Heart left ventricle (tissue), 16 donors: ENCODE results near the gene ZNF69. TPM values are rescaled to one million over a fixed set of nuclear protein-coding genes. Genes with fewer than 3 reads are reported as not detected.
"Not testable (repeated sequence)": the region's sequence is repeated elsewhere in the genome, so short reads cannot be mapped to it uniquely, and the experiment has no call there.

Experiments used
- ATAC-seq, 4 donors: fragments of 200-7000 bp; cut with Tn5 transposase; one replicate each; pipeline ENCODE4 v1.9.1; 2020 to 2022; ENCODE audit warnings: moderate library complexity in 4 of 4, mild to moderate bottlenecking in 3 of 4, moderate number of reproducible peaks in 1 of 4
- DNase-seq, 5 donors: peaks; one replicate each; pipeline ENCODE4 v3.0.0-alpha.2; 2020
- H3K27ac ChIP-seq, 12 donors: fragments of 200-600 bp; sonication (generic) in 4 of 12; one replicate each; pipeline versions ENCODE4 v1.5.0 to v1.8.0; 2016 to 2022; ENCODE audit warnings: mild to moderate bottlenecking in 2 of 12
- H3K27me3 ChIP-seq, 9 donors: fragments of 200-600 bp; sonication (generic) in 2 of 9; one replicate each; pipeline versions ENCODE4 v1.5.1 to v1.8.0; 2016 to 2022; ENCODE audit warnings: mild to moderate bottlenecking in 3 of 9
- H3K36me3 ChIP-seq, 9 donors: fragments of 200-600 bp; sonication (generic) in 2 of 9; one replicate each; pipeline versions ENCODE4 v1.5.0 to v1.8.0; 2018 to 2022; ENCODE audit warnings: mild to moderate bottlenecking in 2 of 9
- H3K4me1 ChIP-seq, 12 donors: fragments of 200-600 bp; sonication (generic) in 4 of 12; one replicate each; pipeline versions ENCODE4 v1.5.0 to v1.8.0; 2016 to 2022; ENCODE audit warnings: mild to moderate bottlenecking in 3 of 12
- H3K4me3 ChIP-seq, 12 donors: fragments of 200-600 bp; sonication (generic) in 4 of 12; one replicate each; pipeline versions ENCODE4 v1.5.0 to v1.8.0; 2017 to 2022; ENCODE audit warnings: mild to moderate bottlenecking in 9 of 12, moderate library complexity in 4 of 12
- H3K9me3 ChIP-seq, 12 donors: fragments of 200-600 bp; sonication (generic) in 4 of 12; one replicate each; pipeline versions ENCODE4 v1.5.0 to v1.8.0; 2016 to 2022; ENCODE audit warnings: mild to moderate bottlenecking in 1 of 12
- CTCF ChIP-seq, 12 donors: fragments of 200-600 bp; sonication (generic) in 4 of 12; IDR thresholded peaks; one replicate each; pipeline versions ENCODE4 v1.5.0 to v1.8.0; 2018 to 2022; ENCODE audit warnings: antibody characterized with exemption in 12 of 12, mild to moderate bottlenecking in 5 of 12
- POLR2A ChIP-seq, 2 donors: fragments of 450-650 bp; IDR thresholded peaks; one replicate each; pipeline ENCODE4 v1.6.1; 2017; ENCODE audit warnings: antibody characterized with exemption in 2 of 2, mild to moderate bottlenecking in 2 of 2, moderate library complexity in 2 of 2
- WGBS, 4 donors: extraction: QIAGEN DNeasy Blood & Tissue Kit in 2 of 4; methylation state at CpG; one replicate each; pipeline versions ENCODE4 v1.1.5 to v1.1.7; 2013 to 2018; 5-methylcytosine and 5-hydroxymethylcytosine counted together
- intact Hi-C, 10 donors: fragments of 100-400 bp; cut with DNase I; formaldehyde crosslinking; loops; one replicate each; pipeline versions ENCODE4 v1.11.1 to v1.14.2; 2022
- polyA plus RNA-seq, 2 donors: library from polyadenylated mRNA; stranded (reverse); fragments of 200-250 nt; gene quantifications; one replicate each; pipeline ENCODE4 v1.2.3, GENCODE V29; 2013
- total RNA-seq, 9 donors: library from RNA; depleted of rRNA in 2 of 9; stranded (reverse); fragments of >200 nt in 2 of 9; fragmentation: NEBNext Ultra II Directional in 3 of 9; extraction: Animal tissue kit (Norgen Biotek cat#: 25700) in 3 of 9; gene quantifications; one replicate each; pipeline versions ENCODE4 v1.1.0 to v1.2.4, GENCODE V29; 2016 to 2023
- donor health status: ischemic (EF 13 %, LVEDD 7.1; RV severe dilation, severe dysfunction).
- donor health status: healthy with polysubstance abuse.
- donor health status: DM: no; HTN: yes; CAD: no.
- donor health status: DM: no; HTN: no; CAD: no.
- donor health status: ischemic (EF 25% LVEDD 6.9; RV normal size, moderate dysfunction).
- donor health status: ischemic (EF 25% LVEDD 5.7; RV mildly dilated, moderate dysfunction).
- donor health status: healthy.
- donor health status: DM: yes; HTN: yes; CAD: no.
- donor health status: ischemic (EF 35%, LVEDD 5.7; RV mildly dilated, moderate dysfunction).
- donor health status: nonischemic (EF 11% LVEDD 7.7; RV severe dilation, severe dysfunction).
- donor health status: DM: yes; HTN: yes; CAD: no.
- donor health status: PGD.
- donor health status: ischemic (EF 29% LVEDD 5.4; RV normal size, mild dysfunction).
- donor health status: nonischemic (EF 23%, LVEDD 6.1; RV moderate dilation, normal function).

The ZNF69 gene
- total and polyA plus RNA-seq, 11 donors = 2.8 to 5.4 (median 4.2) TPM

- Histone ChIP-seq H3K27me3 (no peaks in the 10 kb centered on the region), H3K4me1 (peaks cover 0 to 20% (median 11%) of the 10 kb centered on the region in 12 donors), H3K9me3 (peaks cover 0 to 4% (median 0%) of the 10 kb centered on the region in 12 donors), H3K36me3 (no peaks in the 10 kb centered on the region), H3K4me3 (peak within 1 kb of the TSS; percentile 48 to 87 (median 68)), H3K27ac (peak within 1 kb of the TSS in 11 of 12 donors; percentile 19 to 69 (median 52))
- 1 to 2% (median 1%) methylated on average over 22 to 59 of the region's 59 CpGs for WGBS, 4 donors
- peak; percentile 99 to 100 (median 100) for ATAC-seq
- TF ChIP-seq POLR2A (IDR thresholded peaks at IDR 0.05) = no peak
- TF ChIP-seq CTCF (IDR thresholded peaks at IDR 0.05) = no peak
- peak; percentile 92 to 97 (median 92) for DNase-seq
- intact Hi-C loops = no loop called here
Observed at GRCh38 chr19:11848594-11849469, 38.8 kb upstream of the ZNF69 start, which contains the start of gene ZNF439. ZNF439 (plus strand) TSS chr19:11848726; CDS start chr19:11848868, 142 bp downstream.

- peaks cover 0 to 20% (median 11%) of the 10 kb centered on the region in 12 donors for H3K4me1 ChIP-seq
- intact Hi-C loops, H3K4me3 ChIP-seq, H3K27me3 ChIP-seq, ATAC-seq, H3K36me3 ChIP-seq, H3K9me3 ChIP-seq, DNase-seq, H3K27ac ChIP-seq: not testable (repeated sequence)
- 87 to 98% (median 93%) methylated on average over 4 of the region's 4 CpGs for WGBS, 4 donors
Observed at GRCh38 chr19:11850289-11850688, 37.3 kb upstream of the ZNF69 start.

- TF ChIP-seq CTCF (IDR thresholded peaks at IDR 0.05) (no peak), POLR2A (IDR thresholded peaks at IDR 0.05) (no peak)
- Histone ChIP-seq H3K4me1 (peaks cover 0 to 14% (median 9%) of the 10 kb centered on the region in 12 donors), H3K4me3 (no peak overlapping the region), H3K27me3 (no peaks in the 10 kb centered on the region), H3K36me3 (peaks cover 0 to 5% (median 0%) of the 10 kb centered on the region in 9 donors), H3K9me3 (peaks cover 0 to 14% (median 0%) of the 10 kb centered on the region in 12 donors), H3K27ac (no peak overlapping the region)
- WGBS, 4 donors = 79 to 98% (median 88%) methylated on average over 3 of the region's 3 CpGs
- ATAC-seq (no peak), DNase-seq (no peak)
- intact Hi-C loops = no loop called here
Observed at GRCh38 chr19:11853358-11853757, 34.2 kb upstream of the ZNF69 start.

- ATAC-seq (no peak), DNase-seq (no peak)
- no peaks in the 10 kb centered on the region for H3K27me3 ChIP-seq
- H3K4me1 ChIP-seq = no peaks in the 10 kb centered on the region
- TF ChIP-seq CTCF (IDR thresholded peaks at IDR 0.05) (no peak), POLR2A (IDR thresholded peaks at IDR 0.05) (no peak)
- peaks cover 0 to 8% (median 0%) of the 10 kb centered on the region in 9 donors for H3K36me3 ChIP-seq
- H3K27ac ChIP-seq = no peak overlapping the region
- no peak overlapping the region for H3K4me3 ChIP-seq
- peaks cover 0 to 42% (median 0%) of the 10 kb centered on the region in 12 donors for H3K9me3 ChIP-seq
- intact Hi-C loops = no loop called here
- 89 to 93% (median 91%) methylated on average over 12 of the region's 12 CpGs for WGBS, 4 donors
Observed at GRCh38 chr19:11856596-11857250, 30.9 kb upstream of the ZNF69 start.
